CD14-positive monocyte (primary cell): ENCODE measurements around the gene OSBPL10. TPM values are rescaled to one million over a fixed set of nuclear protein-coding genes. Genes with fewer than 3 reads are reported as not detected.
A peak's percentile ranks its signal among the peaks of the same experiment; 100 is the strongest.

ENCODE experiments used
- DNase-seq, 3 donors: peaks; one replicate each; pipeline ENCODE4 v3.0.0-alpha.2; 2011 to 2022
- H2AFZ ChIP-seq: 2 replicates; pipeline ENCODE4 v1.6.0; 2012; ENCODE audit warnings: mild to moderate bottlenecking, low read depth, low read length, inconsistent platforms; ENCODE audit not compliant: insufficient read depth, poor library complexity, severe bottlenecking
- H3K27ac ChIP-seq, 2 donors: 1 replicate in 1 of 2; 2 replicates in 1 of 2; pipeline ENCODE4 v1.5.1; 2012 to 2013; ENCODE audit warnings: low read length in 2 of 2, control low read depth in 1 of 2, inconsistent platforms in 1 of 2, low read depth in 1 of 2, mild to moderate bottlenecking in 1 of 2
- H3K27me3 ChIP-seq, 2 donors: one replicate each; pipeline versions ENCODE4 v1.6.0 to v1.6.1; 2011 to 2013; ENCODE audit warnings: low read length in 2 of 2; ENCODE audit not compliant: control insufficient read depth in 2 of 2, insufficient read depth in 2 of 2
- H3K36me3 ChIP-seq, 2 donors: replicated peaks in 1 of 2; 1 replicate in 1 of 2; 2 replicates in 1 of 2; pipeline versions ENCODE4 v1.5.1 to v1.6.1; 2012 to 2013; ENCODE audit warnings: low read length in 2 of 2, control low read depth in 1 of 2, inconsistent platforms in 1 of 2, mild to moderate bottlenecking in 1 of 2; ENCODE audit not compliant: insufficient read depth in 2 of 2, control insufficient read depth in 1 of 2
- H3K4me1 ChIP-seq, 2 donors: 1 replicate in 1 of 2; 2 replicates in 1 of 2; pipeline versions ENCODE4 v1.5.1 to v1.6.1; 2012 to 2013; ENCODE audit warnings: low read length in 2 of 2, control low read depth in 1 of 2, inconsistent platforms in 1 of 2, mild to moderate bottlenecking in 1 of 2, moderate library complexity in 1 of 2; ENCODE audit not compliant: insufficient read depth in 2 of 2, control insufficient read depth in 1 of 2
- H3K4me2 ChIP-seq: replicated peaks from 2 replicates; pipeline ENCODE3; 2012; ENCODE audit warnings: low read length, moderate library complexity, mild to moderate bottlenecking; ENCODE audit not compliant: poor library complexity, severe bottlenecking; ENCODE audit errors: extremely low read depth
- H3K4me3 ChIP-seq, 3 experiments: fragments of 200-600 bp in 1 of 3; sonication (generic) in 1 of 3; replicated peaks in 1 of 3; 1 replicate in 2 of 3; 2 replicates in 1 of 3; pipeline ENCODE4 v1.5.1; 2011 to 2013; ENCODE audit warnings: low read length in 3 of 3, mild to moderate bottlenecking in 3 of 3, control low read depth in 2 of 3, low read depth in 2 of 3, inconsistent platforms in 1 of 3, moderate library complexity in 1 of 3
- H3K79me2 ChIP-seq: 2 replicates; pipeline ENCODE4 v1.6.0; 2012; ENCODE audit warnings: mild to moderate bottlenecking, control low read depth, inconsistent platforms, low read length, moderate library complexity; ENCODE audit not compliant: insufficient read depth
- H3K9ac ChIP-seq: 2 replicates; pipeline ENCODE4 v1.6.0; 2017; ENCODE audit warnings: low read length, mild to moderate bottlenecking; ENCODE audit not compliant: insufficient read depth, poor library complexity, severe bottlenecking
- H3K9me3 ChIP-seq, 2 donors: replicated peaks in 1 of 2; 1 replicate in 1 of 2; 2 replicates in 1 of 2; pipeline versions ENCODE4 v1.5.1 to v1.6.1; 2012 to 2013; ENCODE audit warnings: low read length in 2 of 2, control low read depth in 1 of 2; ENCODE audit not compliant: control insufficient read depth in 1 of 2, insufficient read depth in 1 of 2
- H4K20me1 ChIP-seq: 2 replicates; pipeline ENCODE4 v1.6.0; 2012; ENCODE audit warnings: mild to moderate bottlenecking, low read length, control low read depth, moderate library complexity; ENCODE audit not compliant: insufficient read depth
- H3K27ac Mint-ChIP-seq, 7 donors: one replicate each; pipeline ENCODE4 v1.8.0; 2020; ENCODE audit warnings: mild to moderate bottlenecking in 7 of 7, mixed read lengths in 7 of 7, moderate library complexity in 6 of 7, inconsistent platforms in 2 of 7
- H3K27me3 Mint-ChIP-seq, 3 donors: one replicate each; pipeline ENCODE4 v1.8.0; 2021 to 2022; ENCODE audit warnings: low read depth in 3 of 3, mild to moderate bottlenecking in 3 of 3, mixed read lengths in 3 of 3, moderate library complexity in 3 of 3, inconsistent platforms in 1 of 3
- H3K36me3 Mint-ChIP-seq, 2 donors: one replicate each; pipeline ENCODE4 v1.8.0; 2020; ENCODE audit warnings: mixed read lengths in 2 of 2, inconsistent platforms in 1 of 2, mild to moderate bottlenecking in 1 of 2
- H3K4me1 Mint-ChIP-seq: one replicate; pipeline ENCODE4 v1.8.0; 2020; ENCODE audit warnings: mild to moderate bottlenecking, mixed read lengths
- H3K4me3 Mint-ChIP-seq, 2 donors: one replicate each; pipeline ENCODE4 v1.8.0; 2020; ENCODE audit warnings: mild to moderate bottlenecking in 2 of 2, mixed read lengths in 2 of 2, moderate library complexity in 1 of 2
- H3K9me3 Mint-ChIP-seq, 7 donors: one replicate each; pipeline ENCODE4 v1.8.0; 2020 to 2022; ENCODE audit warnings: mixed read lengths in 7 of 7, mild to moderate bottlenecking in 6 of 7, moderate library complexity in 6 of 7, inconsistent platforms in 2 of 7
- CTCF ChIP-seq: fragments of 200-600 bp; IDR thresholded peaks from one replicate; pipeline ENCODE4 v1.8.0; 2022; ENCODE audit warnings: antibody characterized with exemption, mild to moderate bottlenecking
- WGBS: methylation state at CpG from one replicate; pipeline ENCODE4 v1.1.5; 2013; ENCODE audit warnings: missing lambda C conversion rate; ENCODE audit not compliant: insufficient coverage; 5-methylcytosine and 5-hydroxymethylcytosine counted together
- intact Hi-C, 2 donors: fragments of 100-400 bp; cut with micrococcal nuclease; formaldehyde crosslinking; loops; one replicate each; pipeline versions ENCODE4 v1.15.0 to v1.15.1; 2023
- polyA plus RNA-seq, 3 donors: library from polyadenylated mRNA; depleted of rRNA in 1 of 3; unstranded in 2 of 3; stranded (reverse) in 1 of 3; fragments of 300-500 nt in 2 of 3; fragments of >200 nt in 1 of 3; fragmentation: Illumina TruSeq in 2 of 3; gene quantifications; 1 replicate in 2 of 3; 2 replicates in 1 of 3; pipeline ENCODE4 v1.2.3, GENCODE V29; 2012 to 2021

The OSBPL10 gene
- polyA plus RNA-seq, 3 donors = 0.03 TPM; not detected in 2

DNA sequence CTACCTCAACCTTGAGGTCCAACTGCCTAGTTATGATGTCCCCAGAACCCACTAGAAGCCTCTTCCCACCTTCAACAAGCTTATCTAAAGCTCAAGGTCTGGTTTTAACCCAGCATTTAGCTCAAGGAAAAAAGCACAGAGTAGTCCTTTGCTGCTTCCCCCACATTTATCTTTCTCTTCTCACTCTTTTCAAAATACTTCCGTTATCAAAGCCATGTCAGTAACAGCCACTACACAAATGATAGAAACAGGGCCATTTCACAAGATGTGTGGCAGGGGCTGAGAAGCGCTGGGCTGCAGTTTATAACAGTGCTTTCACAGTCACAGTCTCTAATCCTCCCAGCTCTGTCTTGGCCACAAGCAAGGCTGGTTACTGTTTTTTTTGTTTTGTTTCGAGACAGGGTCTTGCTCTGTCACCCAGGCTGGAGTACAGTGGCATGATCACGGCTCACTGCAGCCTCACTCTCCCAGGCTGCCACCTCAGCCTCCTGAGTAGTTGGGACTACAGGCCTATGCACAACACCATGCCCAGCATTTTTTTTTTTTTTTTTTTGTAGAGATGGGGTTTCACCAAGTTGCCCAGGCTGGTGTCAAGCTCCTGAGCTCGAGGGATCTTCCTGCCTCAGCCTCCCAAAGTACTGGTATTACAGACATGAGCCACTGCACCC, 218.8 kb downstream of the OSBPL10 start:
- no peak for TF ChIP-seq CTCF
- Histone ChIP-seq H2AFZ (no peak overlapping the region), H3K9me3 (no peaks in the 10 kb centered on the region), H3K79me2 (no peaks in the 10 kb centered on the region), H3K9ac (no peak overlapping the region), H3K36me3 (no peaks in the 10 kb centered on the region), H3K27ac (no peak overlapping the region), H3K4me3 (no peak overlapping the region), H3K4me1 (peaks cover 0 to 6% of the 10 kb centered on the region in 2 donors), H4K20me1 (no peaks in the 10 kb centered on the region), H3K4me2 (no peak overlapping the region), H3K27me3 (no peaks in the 10 kb centered on the region)
- Mint-ChIP-seq H3K9me3 (no peaks in the 10 kb centered on the region), H3K4me1 (peaks cover 22% of the 10 kb centered on the region), H3K27ac (no peak overlapping the region), H3K4me3 (peak overlapping the region in 1 of 2 donors; percentile 49), H3K36me3 (no peaks in the 10 kb centered on the region), H3K27me3 (peaks cover 0 to 5% (median 2%) of the 10 kb centered on the region in 3 donors)
- DNase-seq = no peak
- intact Hi-C loops = no loop called here
- 81% methylated on average over 3 of the region's 5 CpGs for WGBS

- Histone ChIP-seq H3K36me3 (no peaks in the 10 kb centered on the region), H3K27me3 (no peaks in the 10 kb centered on the region), H3K4me1 (peaks cover 0 to 6% of the 10 kb centered on the region in 2 donors), H3K27ac (no peak overlapping the region), H3K79me2 (no peaks in the 10 kb centered on the region), H3K4me2 (no peak overlapping the region), H3K9me3 (no peaks in the 10 kb centered on the region), H3K9ac (no peak overlapping the region), H2AFZ (no peak overlapping the region), H4K20me1 (no peaks in the 10 kb centered on the region), H3K4me3 (no peak overlapping the region)
- no peak overlapping the region for H3K27ac Mint-ChIP-seq
- no CpG with 5 or more reads among the region's 6 CpGs for WGBS
- no peaks in the 10 kb centered on the region for H3K9me3 Mint-ChIP-seq
- peaks cover 23% of the 10 kb centered on the region for H3K4me1 Mint-ChIP-seq
- intact Hi-C loops = no loop called here
- peaks cover 2 to 5% (median 2%) of the 10 kb centered on the region in 3 donors for H3K27me3 Mint-ChIP-seq
- TF ChIP-seq CTCF = no peak
- no peak overlapping the region for H3K4me3 Mint-ChIP-seq
- no peaks in the 10 kb centered on the region for H3K36me3 Mint-ChIP-seq
- DNase-seq = no peak
Measured at GRCh38 chr3:31760654-31761053, 220.4 kb downstream of the OSBPL10 start.
